Measurements from ENCODE around the gene TAS1R3.

DNA sequence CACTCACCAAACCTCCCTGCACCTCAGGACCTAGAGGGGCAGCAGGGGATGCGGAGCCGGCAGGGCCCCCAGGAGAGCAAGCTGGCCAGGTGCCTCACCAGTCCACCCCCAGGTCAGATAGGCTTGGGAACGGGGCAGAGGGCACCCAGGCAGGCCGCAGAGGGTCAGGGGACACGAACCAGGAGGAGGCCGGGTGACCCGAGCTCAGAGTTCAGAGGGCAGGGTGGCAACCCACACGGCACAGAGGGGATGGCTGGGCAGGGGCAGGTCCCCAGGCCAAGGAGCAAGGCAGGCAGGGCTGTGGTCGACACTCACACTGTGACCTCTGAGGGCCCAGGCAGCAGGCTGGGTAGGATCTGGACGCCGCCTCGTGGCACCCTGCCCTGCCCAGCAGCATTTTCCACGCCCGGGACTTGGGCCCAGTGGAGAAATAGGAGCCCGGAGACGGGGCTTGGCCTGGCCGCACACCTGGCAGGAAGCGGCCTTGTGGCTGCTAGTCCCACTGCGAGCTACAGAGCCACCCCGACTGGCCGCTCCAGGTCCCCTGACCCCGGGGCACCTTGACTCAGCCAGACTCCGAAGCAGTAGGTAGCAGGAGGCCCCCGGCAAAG, 12.8 kb downstream of the TAS1R3 start:
- TF ChIP-seq, protein P1, sequence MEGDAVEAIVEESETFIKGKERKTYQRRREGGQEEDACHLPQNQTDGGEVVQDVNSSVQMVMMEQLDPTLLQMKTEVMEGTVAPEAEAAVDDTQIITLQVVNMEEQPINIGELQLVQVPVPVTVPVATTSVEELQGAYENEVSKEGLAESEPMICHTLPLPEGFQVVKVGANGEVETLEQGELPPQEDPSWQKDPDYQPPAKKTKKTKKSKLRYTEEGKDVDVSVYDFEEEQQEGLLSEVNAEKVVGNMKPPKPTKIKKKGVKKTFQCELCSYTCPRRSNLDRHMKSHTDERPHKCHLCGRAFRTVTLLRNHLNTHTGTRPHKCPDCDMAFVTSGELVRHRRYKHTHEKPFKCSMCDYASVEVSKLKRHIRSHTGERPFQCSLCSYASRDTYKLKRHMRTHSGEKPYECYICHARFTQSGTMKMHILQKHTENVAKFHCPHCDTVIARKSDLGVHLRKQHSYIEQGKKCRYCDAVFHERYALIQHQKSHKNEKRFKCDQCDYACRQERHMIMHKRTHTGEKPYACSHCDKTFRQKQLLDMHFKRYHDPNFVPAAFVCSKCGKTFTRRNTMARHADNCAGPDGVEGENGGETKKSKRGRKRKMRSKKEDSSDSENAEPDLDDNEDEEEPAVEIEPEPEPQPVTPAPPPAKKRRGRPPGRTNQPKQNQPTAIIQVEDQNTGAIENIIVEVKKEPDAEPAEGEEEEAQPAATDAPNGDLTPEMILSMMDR (IDR thresholded peaks at IDR 0.05), result no peak
- TF ChIP-seq EZH2 (IDR thresholded peaks at IDR 0.05; ENCODE audit: borderline replicate concordance, insufficient read depth, low read depth, low read length, poor library complexity, severe bottlenecking), result no peak
